OCI-LY3 (cell line): ENCODE results near the gene PIBF1.

Experiments
- H2AFZ ChIP-seq: fragments of 200-600, 300-600 bp; shearing (Covaris generic); 2 replicates; pipeline ENCODE4 v1.6.0; 2014; ENCODE audit warnings: antibody characterized with exemption, low read depth, low read length
- H3K27ac ChIP-seq: fragments of 200-600, 300-600 bp; sonication (generic); 2 replicates; pipeline ENCODE4 v1.5.1; 2014; ENCODE audit warnings: mild to moderate bottlenecking, low read length, moderate library complexity, mixed read lengths
- H3K27me3 ChIP-seq: fragments of 200-600, 300-600 bp; sonication (generic); 2 replicates; pipeline ENCODE4 v1.6.1; 2014; ENCODE audit warnings: low read depth, low read length, mixed read lengths
- H3K36me3 ChIP-seq: fragments of 200-600, 300-600 bp; sonication (generic); replicated peaks from 2 replicates; pipeline ENCODE3; 2014; ENCODE audit warnings: low read depth, low read length, mixed read lengths
- H3K4me1 ChIP-seq: fragments of 300-600, 200-600 bp; sonication (generic); 2 replicates; pipeline ENCODE4 v1.6.1; 2014; ENCODE audit warnings: low read length, mixed read lengths
- H3K4me2 ChIP-seq: fragments of 200-600, 300-600 bp; sonication (generic); 2 replicates; pipeline ENCODE4 v1.6.1; 2014; ENCODE audit warnings: low read length, mixed read lengths
- H3K4me3 ChIP-seq: fragments of 300-600, 200-600 bp; sonication (generic); 2 replicates; pipeline ENCODE4 v1.5.1; 2014; ENCODE audit warnings: antibody characterized with exemption, mild to moderate bottlenecking, low read length, moderate library complexity
- H3K79me2 ChIP-seq: fragments of 300-600, 200-600 bp; shearing (Covaris generic); 2 replicates; pipeline ENCODE4 v1.6.1; 2014; ENCODE audit warnings: mild to moderate bottlenecking, low read length, mixed read lengths
- H3K9ac ChIP-seq: fragments of 300-600, 200-600 bp; shearing (Covaris generic); 2 replicates; pipeline ENCODE4 v1.6.0; 2014; ENCODE audit warnings: mild to moderate bottlenecking, low read length, moderate library complexity
- H3K9me3 ChIP-seq: fragments of 200-600, 300-600 bp; shearing (Covaris generic); 2 replicates; pipeline ENCODE4 v1.6.1; 2014; ENCODE audit warnings: low read length, mixed read lengths; ENCODE audit not compliant: insufficient read depth
- H4K20me1 ChIP-seq: fragments of 200-600, 300-600 bp; sonication (generic); 2 replicates; pipeline ENCODE4 v1.6.1; 2016; ENCODE audit warnings: low read length, mixed read lengths; ENCODE audit not compliant: insufficient read depth
- CTCF ChIP-seq: fragments of 200-600, 300-600 bp; sonication (generic); IDR thresholded peaks from 2 replicates; pipeline ENCODE4 v1.5.1; 2014; ENCODE audit warnings: antibody characterized with exemption, low read length, low read depth
- EZH2phosphoT487 ChIP-seq: fragments of 200-600 bp; shearing (Covaris generic); IDR thresholded peaks from 2 replicates; pipeline ENCODE4 v1.6.1; 2018; ENCODE audit warnings: antibody characterized with exemption, mixed run types, low read depth

PIBF1 gene

GRCh38 chr13:73058064-73058313 is 276.1 kb downstream of the PIBF1 start:
- no peak for TF ChIP-seq CTCF
- no peak for TF ChIP-seq EZH2phosphoT487
- peak overlapping the region; percentile 90 for H3K4me3 ChIP-seq
- peak overlapping the region; percentile 86 for H3K4me2 ChIP-seq
- peak overlapping the region; percentile 31; the same call in 1 of the 2 replicates for H3K9ac ChIP-seq
- no peaks in the 10 kb centered on the region for H3K9me3 ChIP-seq
- peak overlapping the region; percentile 88; the same call in 1 of the 2 replicates for H2AFZ ChIP-seq
- H3K36me3 ChIP-seq = no peaks in the 10 kb centered on the region
- peaks cover 36% of the 10 kb centered on the region for H3K27me3 ChIP-seq
- no peaks in the 10 kb centered on the region for H4K20me1 ChIP-seq
- no peak overlapping the region for H3K27ac ChIP-seq
- no peaks in the 10 kb centered on the region for H3K79me2 ChIP-seq
- peaks cover 11% of the 10 kb centered on the region for H3K4me1 ChIP-seq

- no peaks in the 10 kb centered on the region for H3K79me2 ChIP-seq
- H3K4me2 ChIP-seq = peak overlapping the region; percentile 86
- H3K9ac ChIP-seq = peak overlapping the region; percentile 31
- peaks cover 11% of the 10 kb centered on the region for H3K4me1 ChIP-seq
- no peaks in the 10 kb centered on the region for H4K20me1 ChIP-seq
- H3K27me3 ChIP-seq = peaks cover 36% of the 10 kb centered on the region
- no peak overlapping the region for H3K27ac ChIP-seq
- H3K4me3 ChIP-seq = peak overlapping the region; percentile 90
- no peaks in the 10 kb centered on the region for H3K9me3 ChIP-seq
- peak overlapping the region; percentile 88 for H2AFZ ChIP-seq
- no peaks in the 10 kb centered on the region for H3K36me3 ChIP-seq
- TF ChIP-seq EZH2phosphoT487 (no peak), CTCF (no peak)
These were observed 276.5 kb downstream of the PIBF1 start for GRCh38 chr13:73058432-73058735.

GRCh38 chr13:73058736-73059459 is 277.0 kb downstream of the PIBF1 start, which contains the start of gene KLF5:
TSS of gene KLF5 (plus strand) at chr13:73059005. CDS start at chr13:73059328, 323 bp downstream.
- no peaks in the 10 kb centered on the region for H3K36me3 ChIP-seq
- H3K27ac ChIP-seq = no peak within 1 kb of the TSS
- H3K79me2 ChIP-seq = no peaks in the 10 kb centered on the region
- H3K4me3 ChIP-seq = peak within 1 kb of the TSS; percentile 90
- H3K9ac ChIP-seq = peak within 1 kb of the TSS; percentile 59
- H3K27me3 ChIP-seq = peaks cover 36% of the 10 kb centered on the region
- H3K9me3 ChIP-seq = no peaks in the 10 kb centered on the region
- peak within 1 kb of the TSS; percentile 86 for H3K4me2 ChIP-seq
- no peak for TF ChIP-seq EZH2phosphoT487
- no peak; the same call in 1 of the 2 replicates for TF ChIP-seq CTCF
- no peaks in the 10 kb centered on the region for H4K20me1 ChIP-seq
- H2AFZ ChIP-seq = peak within 1 kb of the TSS; percentile 88
- H3K4me1 ChIP-seq = peaks cover 11% of the 10 kb centered on the region

GRCh38 chr13:73059460-73060250 is 277.7 kb downstream of the PIBF1 start:
- Histone ChIP-seq H3K36me3 (no peaks in the 10 kb centered on the region), H3K27ac (no peak overlapping the region), H3K9ac (peak overlapping the region; percentile 59), H3K4me1 (peaks cover 11% of the 10 kb centered on the region), H4K20me1 (no peaks in the 10 kb centered on the region), H3K4me2 (peak overlapping the region; percentile 86), H2AFZ (0 out of 2 replicates have a peak overlapping the region, but pooled peaks have one; percentile 33), H3K27me3 (peaks cover 36% of the 10 kb centered on the region), H3K9me3 (no peaks in the 10 kb centered on the region), H3K79me2 (no peaks in the 10 kb centered on the region), H3K4me3 (peak overlapping the region; percentile 90)
- peak; percentile 38; the same call in 1 of the 2 replicates for TF ChIP-seq CTCF
- TF ChIP-seq EZH2phosphoT487 = no peak
